ENCODE results near the gene TMCO6.
"Not testable (repeated sequence)": the region's sequence is repeated elsewhere in the genome, so short reads cannot be mapped to it uniquely, and the experiment has no call there.

TMCO6 gene

DNA sequence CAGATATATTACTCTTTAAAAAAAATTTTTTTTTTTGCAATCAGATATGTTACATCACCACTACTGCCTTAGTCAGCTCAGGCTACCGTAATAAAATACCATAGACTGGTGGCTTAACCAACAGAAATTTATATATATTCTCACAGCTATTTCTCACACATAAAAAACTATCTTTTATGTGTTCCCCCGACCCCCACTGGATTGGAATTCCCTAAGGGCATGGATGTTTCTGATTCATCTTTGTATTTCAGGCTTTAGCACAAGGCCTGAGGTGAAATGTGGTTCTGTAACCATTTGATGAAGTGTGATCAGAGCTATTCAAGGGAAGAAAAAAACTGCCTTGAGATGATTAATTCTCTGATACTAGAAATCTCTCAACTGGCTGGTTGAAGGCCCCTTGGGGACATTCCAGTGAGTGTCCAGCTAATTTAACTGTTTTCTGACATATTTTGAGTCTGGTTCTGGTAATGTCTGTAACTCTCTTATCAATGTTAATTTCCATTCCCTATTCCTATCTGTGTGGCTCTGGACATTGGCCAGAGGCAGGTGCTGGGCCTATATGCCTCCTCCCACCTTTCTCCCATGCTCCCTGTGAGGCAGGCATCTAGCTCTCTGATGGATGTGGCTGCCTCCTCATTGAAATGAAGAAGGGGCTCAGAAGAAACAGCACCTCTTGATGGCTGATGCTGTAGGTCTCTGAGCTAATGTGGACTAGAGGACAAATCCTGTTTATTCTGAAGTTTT lies 8.8 kb upstream of the TMCO6 start:
- no peak for DNase-seq (ENCODE audit: low read depth in 2 of 2, low spot score in 1 of 2)

DNA sequence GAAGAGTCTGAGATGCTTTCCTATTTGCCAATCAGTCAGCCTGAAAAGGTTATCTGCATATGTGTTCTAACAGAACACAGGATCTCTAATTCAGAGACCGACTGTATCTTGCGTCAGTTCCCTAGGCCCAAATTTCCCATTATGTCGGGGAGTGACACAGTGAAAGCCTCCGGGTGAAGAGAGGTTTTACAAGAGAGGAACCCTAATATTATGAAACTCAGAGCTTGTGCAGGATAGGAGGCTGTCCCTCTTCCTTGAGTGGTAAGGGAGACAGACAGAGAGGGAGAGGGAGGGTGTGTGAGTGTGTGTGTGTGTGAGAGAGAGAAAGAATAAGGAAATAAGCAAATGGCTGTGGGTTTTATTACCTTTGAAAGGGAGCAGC lies 8.2 kb upstream of the TMCO6 start:
- no peak for DNase-seq (ENCODE audit: low read depth in 2 of 2, low spot score in 1 of 2)

DNA sequence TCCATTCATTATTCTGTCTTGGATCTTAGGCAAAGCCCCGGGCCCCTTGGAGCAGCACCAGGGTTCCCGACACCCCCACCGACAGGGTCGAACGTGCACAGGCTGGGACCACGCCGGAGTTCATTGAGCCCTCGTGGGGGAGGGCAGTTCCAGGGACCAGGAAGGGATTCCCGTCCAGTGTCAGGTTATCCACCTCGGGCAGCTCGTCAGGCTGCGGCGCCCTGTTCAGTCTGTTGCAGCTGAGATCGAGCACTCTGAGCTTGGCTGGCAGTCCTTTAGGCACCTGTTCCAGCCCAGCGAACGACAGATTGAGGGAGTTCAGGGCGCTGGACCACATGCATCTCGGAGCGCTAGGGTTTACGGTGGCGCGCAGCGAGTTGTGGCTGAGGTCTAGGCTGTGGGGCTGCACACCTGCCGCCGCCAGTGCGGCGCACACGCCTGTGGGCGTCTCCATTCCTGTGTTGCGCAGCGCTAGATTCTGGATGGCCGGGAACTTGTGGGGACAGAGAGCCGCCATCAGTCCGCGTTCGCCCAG lies 7.4 kb upstream of the TMCO6 start:
- no peak for DNase-seq (ENCODE audit: low read depth in 2 of 2, low spot score in 1 of 2)

DNA sequence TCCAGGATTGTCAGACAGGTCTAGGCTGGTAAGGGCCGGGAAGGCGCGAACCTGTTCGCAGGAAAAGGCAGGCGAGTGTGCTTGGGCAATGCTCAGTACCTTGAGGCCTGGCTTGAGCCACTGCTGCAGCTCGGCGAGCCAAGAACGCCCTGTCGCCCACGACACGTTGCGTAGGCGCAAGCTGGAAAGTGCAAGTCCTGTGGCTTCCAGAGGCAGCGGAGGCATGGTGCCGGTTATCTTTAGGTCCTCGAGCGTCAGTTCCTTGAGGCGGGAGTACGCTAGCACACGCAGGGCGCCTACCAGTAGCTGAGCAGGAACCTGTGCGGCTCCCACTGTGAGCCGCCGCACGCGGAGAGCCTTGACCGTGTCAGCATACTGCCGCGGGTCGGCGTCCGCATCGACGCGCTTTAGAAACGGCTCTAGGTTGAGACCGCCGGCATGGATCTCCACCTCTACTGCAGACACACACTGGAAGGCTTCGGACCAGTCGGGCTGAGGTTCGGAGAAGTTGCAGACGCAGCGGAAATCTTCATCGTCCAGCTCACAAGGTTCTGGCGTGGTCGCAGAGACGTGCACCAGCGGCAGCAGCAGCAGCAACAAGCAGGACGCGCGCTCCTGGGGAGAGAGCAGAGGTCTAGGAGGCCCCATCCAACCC lies 6.8 kb upstream of the TMCO6 start:
- DNase-seq (ENCODE audit: low read depth in 2 of 2, low spot score in 1 of 2) = peak in 1 of 2 donors; percentile 18

DNA sequence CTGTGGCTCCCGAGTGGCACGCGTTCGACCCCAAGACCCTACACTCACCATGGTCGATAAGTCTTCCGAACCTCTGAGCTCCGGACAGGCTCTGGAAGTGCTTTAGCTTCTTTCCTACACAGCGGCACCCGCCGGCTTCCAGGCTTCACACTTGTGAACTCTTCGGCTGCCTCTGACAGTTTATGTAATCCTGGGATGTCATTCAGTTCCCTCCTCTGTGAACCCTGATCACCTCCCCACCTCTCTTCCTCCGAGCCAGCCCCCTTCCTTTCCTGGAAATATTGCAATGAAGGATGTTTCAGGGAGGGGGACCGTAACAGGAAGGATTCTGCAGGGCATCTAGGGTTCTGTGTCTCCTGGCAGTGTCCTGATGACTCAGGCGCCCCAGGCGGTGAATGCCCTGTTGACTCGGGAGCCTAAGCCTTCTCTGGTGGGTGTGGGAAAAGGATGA lies 6.2 kb upstream of the TMCO6 start, which contains the start of gene CD14:
Gene CD14, minus strand, starts transcription at position 155 of the 451 bp plus-strand sequence. Its CDS starts 104 bp downstream, at position 51.
- no peak for DNase-seq (ENCODE audit: low read depth in 2 of 2, low spot score in 1 of 2)

DNA sequence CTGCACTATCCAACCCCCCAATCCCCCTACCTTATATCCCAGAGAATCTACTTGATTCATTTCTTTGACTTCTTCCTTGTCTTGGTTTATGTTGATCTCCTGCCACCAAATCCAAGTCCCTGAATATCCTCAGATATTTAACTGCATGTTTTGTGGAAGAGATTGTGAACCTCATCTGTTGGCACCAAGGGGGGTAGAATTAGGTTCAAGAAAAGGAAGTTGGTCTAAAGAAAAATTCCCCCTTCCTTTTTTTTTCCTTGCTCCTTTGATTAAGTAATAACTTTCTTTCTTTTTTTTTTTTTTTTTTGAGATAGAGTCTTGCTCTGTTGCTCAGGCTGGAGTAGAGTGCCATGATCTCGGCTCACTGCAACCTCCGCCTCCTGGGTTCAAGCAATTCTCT lies 5.8 kb upstream of the TMCO6 start:
- no peak for DNase-seq (ENCODE audit: low read depth in 2 of 2, low spot score in 1 of 2)

DNA sequence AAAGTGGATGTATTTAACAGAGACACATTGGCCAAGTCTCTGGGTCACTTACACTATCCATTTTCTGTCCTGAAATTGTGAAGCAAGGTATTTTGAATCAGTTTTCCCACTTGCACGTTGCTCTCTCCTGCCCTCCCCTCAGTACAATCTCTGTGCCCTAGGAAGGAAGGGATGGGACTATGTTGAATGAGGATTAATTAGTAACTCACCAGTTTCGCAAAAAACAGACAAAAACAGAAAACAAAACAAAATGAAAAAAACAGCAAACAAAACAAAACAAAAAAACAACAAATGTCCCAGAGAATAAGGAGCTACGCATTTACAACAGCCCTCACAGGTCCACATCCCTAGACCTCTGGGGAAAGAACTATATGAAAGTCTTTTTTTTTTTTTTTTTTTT lies 5.1 kb upstream of the TMCO6 start:
- no peak for DNase-seq (ENCODE audit: low read depth in 2 of 2, low spot score in 1 of 2)

DNA sequence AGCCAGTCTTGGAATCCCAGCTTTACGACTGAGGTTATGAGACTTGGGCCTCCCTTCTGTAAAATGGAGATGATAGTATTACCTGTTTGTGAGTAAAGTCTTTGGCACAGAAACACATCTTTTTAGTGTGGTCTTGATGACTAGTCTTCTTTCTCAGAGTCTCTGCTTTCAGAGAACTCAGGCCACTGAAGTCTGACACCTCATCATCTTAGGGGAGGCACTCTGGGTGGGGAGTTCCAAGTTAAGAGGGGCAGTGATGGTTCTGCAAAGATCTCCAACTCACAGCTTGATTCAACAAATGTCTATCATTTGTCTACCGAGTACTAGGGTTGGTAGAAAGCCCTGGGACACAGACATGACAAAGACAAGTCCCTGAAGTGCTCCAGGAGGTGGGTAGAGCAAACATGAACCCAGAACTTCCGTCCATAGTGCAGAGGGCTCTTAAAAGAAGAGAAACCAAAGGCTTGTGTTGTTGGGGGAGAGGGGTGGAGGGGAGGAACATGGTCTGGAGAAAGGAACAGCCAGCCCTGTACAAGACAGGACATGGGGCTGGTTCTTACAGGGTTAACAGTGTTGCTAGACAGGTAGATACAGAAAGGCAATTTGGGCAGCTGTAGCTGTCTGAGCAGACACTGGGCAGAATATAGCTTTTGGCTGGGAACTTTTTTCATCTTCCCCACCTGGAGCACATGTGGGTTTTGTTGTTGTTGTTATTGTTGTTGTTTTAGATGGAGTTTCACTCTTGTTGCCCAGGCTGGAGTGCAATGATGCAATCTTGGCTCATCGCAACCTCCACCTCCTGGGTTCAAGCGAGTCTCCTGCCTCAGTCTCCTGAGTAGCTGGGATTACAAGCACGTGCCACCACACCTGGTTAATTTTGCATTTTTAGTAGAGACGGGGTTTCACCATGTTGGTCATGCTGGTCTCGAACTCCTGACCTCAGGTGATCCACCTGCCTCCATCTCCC lies 3.7 kb upstream of the TMCO6 start:
- no peak for DNase-seq (ENCODE audit: low read depth in 2 of 2, low spot score in 1 of 2)

DNA sequence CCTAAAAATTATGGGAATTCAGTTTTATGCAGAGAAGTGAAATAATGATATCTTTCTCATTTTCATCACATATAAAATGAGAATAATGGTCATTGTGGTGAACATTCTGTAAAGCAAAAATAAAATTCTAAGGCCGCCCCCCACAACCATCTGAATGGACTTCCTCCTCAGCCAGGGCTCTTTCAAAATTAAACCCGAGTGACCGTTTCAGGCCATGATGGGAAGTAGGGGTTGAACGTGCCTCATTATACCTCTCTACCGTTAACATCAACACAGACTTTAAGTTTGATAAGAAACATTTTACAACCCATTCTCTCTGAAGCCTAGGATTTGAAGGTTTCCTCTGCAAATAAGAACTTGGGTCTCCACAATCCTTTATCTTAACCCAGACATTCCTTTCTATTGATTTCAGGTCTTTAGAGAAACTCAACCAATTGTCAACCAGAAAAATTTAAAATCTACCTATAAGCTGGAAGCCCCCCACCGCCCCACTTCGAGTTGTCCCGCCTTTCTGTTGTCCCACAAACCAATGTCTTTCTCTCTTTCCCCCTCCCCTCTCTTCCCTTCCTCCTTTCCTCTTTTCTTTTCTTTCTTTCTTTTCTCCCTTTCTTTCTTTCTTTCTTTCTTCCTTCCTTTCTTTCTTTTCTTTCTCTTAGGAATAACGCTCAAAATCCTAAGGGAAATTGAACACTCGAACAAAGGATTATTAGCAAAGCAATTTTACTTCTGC lies 1.7 kb upstream of the TMCO6 start:
- DNase-seq (ENCODE audit: low read depth in 2 of 2, low spot score in 1 of 2) = no peak

DNA sequence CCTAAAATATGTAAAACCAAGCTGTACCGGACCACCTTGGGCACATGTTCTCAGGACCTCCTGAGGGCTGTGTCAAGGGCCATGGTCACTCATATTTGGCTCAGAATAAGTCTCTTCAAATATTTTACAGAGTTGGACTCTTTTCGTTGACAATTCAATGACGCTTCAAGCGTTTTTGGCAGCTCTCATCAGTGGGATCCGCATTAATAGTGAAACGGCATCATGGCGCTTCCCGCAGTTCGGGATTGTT lies 428 bp upstream of the TMCO6 start:
- not testable (repeated sequence) for DNase-seq (ENCODE audit: low read depth in 2 of 2, low spot score in 1 of 2)

DNA sequence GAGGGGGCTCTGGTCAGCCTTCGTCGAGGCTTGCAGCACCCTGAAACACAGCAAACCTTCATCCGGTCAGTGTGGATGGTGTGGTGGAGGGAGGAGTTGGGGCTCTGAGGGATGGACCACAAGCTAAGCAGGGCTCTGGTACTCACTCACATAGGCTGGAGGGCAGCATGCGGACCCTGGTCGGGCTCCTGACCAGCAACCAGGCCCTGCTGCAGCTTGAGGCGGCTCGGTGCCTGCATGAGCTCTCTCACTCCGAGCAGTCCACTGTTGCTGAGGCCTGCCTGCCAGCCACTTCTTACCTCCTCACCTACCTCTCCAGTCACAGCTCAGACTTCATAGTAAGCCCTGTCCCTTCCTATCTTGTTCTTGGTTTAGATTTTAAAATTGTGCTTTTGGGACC lies 2.5 kb downstream of the TMCO6 start:
- DNase-seq (ENCODE audit: low read depth in 2 of 2, low spot score in 1 of 2) = no peak

DNA sequence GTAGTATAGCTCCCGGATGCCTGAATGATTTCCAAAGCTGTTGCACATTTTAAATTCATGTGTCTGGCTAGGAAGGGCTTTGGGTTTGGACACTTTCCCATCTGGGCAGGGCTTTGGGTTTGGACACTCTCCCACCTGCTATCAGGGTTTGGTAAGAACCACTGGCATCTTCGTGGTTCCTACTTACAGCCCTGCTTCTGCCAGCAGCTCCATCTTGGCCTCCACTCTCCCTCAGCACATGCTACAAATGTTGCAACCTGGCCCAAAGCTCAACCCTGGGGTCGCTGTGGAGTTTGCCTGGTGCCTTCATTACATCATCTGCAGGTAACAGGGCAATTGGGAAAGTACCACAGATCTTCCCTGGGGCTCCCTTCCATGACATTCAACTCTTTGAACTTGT lies 3.5 kb downstream of the TMCO6 start:
- no peak for DNase-seq (ENCODE audit: low read depth in 2 of 2, low spot score in 1 of 2)

DNA sequence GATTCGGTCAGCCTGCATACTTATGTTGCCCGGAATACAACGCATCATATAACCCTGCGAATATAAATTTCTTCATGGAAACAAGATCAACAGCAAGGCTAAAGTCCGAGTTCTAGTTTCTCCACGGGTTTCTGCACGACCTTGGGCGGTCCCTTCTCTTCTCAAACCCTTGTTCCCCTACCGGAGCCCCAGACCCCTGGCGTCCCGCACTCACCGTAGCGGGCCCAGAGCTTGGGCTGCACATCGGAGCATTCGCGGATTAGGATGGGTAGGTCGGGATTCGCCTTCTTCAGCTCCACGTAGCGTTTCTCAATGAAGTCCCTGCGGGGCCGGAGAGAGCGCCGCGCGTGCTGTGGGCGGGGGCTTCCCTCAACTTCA lies 7.8 kb downstream of the TMCO6 start:
- no peak for DNase-seq (ENCODE audit: low read depth in 2 of 2, low spot score in 1 of 2)

DNA sequence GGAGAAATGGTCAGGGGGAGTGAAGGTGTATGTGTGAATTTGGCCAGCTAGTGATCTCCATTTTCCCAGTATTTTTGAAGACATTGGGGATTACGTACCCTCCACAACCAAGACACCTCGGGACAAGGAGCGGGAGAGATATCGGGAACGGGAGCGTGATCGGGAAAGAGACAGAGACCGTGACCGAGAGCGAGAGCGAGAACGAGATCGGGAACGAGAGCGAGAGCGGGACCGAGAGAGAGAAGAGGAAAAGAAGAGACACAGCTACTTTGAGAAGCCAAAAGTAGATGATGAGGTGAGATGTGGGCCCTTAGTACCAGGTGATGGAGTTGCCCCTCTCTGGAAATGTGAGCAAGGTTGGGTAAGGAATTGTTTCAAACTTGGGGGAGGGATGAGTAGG lies 19.6 kb downstream of the TMCO6 start:
- DNase-seq (ENCODE audit: low read depth in 2 of 2, low spot score in 1 of 2) = no peak

DNA sequence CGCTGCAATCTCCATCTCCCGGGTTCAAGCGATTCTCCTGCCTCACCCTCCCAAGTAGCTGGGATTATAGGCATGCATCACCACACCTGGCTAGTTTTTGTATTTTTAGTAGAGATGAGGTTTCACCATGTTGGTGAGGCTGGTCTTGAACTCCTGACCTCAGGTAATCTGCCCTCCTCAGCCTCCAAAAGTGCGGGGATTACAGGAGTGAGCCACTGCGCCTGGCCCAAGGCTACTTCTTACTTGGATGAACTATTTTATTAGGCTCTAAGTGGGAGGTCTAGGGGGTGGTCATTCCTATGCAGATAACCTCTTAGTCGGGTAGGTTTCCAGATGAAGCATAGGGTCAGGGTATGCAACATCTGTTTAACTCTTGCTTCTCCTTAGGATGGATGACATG lies 21.1 kb downstream of the TMCO6 start:
- not testable (repeated sequence) for DNase-seq (ENCODE audit: low read depth in 2 of 2, low spot score in 1 of 2)

DNA sequence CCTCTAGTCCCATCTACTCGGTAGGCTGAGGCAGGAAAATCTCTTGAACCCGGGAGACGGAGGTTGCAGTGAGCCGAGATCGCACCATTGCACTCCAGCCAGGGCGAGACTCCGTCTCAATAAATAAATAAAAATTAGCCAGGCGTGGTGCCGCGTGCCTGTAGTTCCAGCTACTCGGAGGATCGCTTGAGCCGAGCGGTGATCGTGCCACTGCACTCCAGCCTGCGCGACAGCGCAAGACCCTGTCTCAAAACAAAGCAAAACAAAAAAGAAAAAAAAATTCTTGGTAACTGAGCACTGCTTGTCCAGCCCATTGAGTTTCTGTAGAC lies 24.7 kb downstream of the TMCO6 start:
- no peak for DNase-seq (ENCODE audit: low read depth in 2 of 2, low spot score in 1 of 2)

DNA sequence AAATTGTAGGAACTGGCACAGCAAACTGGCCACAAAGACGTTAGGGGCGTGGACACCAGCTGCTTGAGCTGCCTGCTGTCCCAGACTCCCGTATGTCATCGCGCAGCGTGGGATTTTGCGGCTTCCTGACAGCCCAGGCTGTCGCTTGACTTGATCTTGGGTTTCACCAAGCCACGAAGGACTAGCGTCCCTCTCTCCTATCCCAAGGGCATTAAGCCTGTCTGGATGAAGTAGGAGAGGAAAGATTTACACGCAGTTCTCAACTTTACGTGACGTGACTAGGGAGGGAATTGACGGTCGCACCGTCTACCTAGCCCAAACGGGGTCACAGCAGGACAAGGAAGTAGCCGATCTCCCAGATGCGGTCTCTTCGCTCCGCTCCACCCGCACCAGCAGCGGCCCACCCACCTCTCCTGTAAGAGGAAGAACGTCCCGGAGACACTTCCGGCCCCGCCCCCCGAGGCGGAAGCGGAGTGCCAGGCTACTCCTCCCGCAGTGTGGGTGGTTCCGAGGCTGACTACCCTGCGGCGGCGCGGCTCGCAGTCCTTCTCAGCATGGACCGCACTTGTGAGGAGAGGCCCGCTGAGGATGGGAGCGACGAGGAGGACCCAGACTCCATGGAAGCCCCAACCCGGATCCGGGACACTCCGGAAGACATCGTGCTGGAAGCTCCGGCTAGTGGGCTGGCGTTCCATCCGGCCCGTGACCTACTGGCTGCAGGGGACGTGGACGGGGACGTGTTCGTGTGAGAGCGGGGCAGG lies 25.3 kb downstream of the TMCO6 start, which contains the start of gene WDR55:
Gene WDR55, plus strand, starts transcription at position 546 of the 761 bp plus-strand sequence. Its CDS starts 9 bp downstream, at position 555.
- DNase-seq (ENCODE audit: low read depth in 2 of 2, low spot score in 1 of 2) = peak; percentile 91 to 93

DNA sequence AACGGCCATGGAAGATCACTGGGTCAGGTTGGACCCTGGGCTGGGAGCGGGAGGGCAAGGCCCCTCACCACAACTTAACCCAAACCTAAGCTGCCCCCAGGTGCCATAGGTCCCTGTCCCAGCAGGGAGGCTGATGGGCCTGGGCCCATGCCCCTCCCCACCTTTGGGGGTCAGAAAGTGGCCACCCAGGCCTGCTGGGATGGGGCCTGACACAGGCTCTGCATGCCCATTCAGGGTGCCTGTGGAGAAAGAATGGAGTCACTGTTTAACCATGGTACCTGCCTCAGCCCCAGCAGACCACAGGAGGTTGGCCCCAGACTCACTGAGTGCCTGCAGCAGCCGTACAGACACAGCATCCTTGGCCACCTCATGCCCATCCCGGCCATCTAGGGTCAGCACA lies 31.8 kb downstream of the TMCO6 start:
- not testable (repeated sequence) for DNase-seq (ENCODE audit: low read depth in 2 of 2, low spot score in 1 of 2)

DNA sequence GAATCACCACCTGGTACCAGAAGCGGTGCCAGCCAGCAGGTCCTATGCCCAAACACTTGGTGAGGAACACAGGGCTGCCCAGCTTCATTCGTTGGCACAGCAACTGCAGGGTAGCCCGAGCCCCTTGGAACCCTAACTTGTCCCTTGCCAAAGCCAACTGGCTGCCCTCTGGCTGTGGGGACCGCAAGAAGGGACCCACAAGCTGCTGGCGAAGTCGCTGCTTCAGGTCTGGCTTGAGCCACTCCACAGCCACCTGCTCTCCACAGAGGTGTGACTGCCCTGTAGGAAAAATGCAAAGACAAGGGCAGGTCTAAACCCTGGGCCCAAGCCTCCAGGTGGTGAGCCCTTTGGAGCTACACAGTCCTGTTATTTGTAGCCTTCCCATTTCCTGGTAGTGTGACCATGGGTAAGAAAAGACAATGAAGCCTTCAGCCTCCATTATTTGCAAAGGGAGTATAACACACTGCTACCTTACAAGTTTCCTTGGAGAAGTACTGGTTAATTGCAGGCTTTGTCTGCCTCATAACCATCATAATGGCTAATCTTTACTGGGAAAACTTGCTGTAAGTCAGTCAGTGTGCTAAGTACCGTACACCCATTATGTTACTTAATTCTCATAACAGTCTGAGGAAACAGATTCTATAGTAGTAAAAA lies 32.3 kb downstream of the TMCO6 start:
- DNase-seq (ENCODE audit: low read depth in 2 of 2, low spot score in 1 of 2) = no peak
